ENCODE results near the gene PLXND1.
"Not testable (repeated sequence)": the region's sequence is repeated elsewhere in the genome, so short reads cannot be mapped to it uniquely, and the experiment has no call there.

DNA sequence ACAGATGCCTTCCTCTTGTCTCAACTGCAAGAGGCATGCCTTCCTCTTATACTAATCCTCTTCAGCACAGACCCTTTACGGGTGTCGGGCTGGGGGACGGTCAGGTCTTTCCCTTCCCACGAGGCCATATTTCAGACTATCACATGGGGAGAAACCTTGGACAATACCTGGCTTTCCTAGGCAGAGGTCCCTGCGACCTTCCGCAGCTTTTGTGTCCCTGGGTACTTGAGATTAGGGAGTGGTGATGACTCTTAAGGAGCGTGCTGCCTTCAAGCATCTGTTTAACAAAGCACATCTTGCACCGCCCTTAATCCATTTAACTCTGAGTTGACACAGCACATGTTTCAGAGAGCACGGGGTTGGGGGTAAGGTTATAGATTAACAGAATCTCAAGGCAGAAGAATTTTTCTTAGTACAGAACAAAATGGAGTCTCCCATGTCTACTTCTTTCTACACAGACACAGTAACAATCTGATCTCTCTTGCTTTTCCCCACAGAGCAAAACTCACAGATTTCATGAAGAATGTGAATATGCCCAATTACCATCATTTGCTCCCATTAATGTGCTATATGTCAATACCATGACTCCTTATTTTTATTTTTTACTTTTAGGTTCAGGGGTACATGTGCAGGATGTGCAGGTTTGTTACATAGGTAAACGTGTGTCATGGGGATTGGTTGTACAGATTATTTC is 35.2 kb upstream of the PLXND1 start:
- not testable (repeated sequence) for TF ChIP-seq EZH2phosphoT487 (IDR thresholded peaks at IDR 0.05; ENCODE audit: low read depth)
- TF ChIP-seq, protein P1, sequence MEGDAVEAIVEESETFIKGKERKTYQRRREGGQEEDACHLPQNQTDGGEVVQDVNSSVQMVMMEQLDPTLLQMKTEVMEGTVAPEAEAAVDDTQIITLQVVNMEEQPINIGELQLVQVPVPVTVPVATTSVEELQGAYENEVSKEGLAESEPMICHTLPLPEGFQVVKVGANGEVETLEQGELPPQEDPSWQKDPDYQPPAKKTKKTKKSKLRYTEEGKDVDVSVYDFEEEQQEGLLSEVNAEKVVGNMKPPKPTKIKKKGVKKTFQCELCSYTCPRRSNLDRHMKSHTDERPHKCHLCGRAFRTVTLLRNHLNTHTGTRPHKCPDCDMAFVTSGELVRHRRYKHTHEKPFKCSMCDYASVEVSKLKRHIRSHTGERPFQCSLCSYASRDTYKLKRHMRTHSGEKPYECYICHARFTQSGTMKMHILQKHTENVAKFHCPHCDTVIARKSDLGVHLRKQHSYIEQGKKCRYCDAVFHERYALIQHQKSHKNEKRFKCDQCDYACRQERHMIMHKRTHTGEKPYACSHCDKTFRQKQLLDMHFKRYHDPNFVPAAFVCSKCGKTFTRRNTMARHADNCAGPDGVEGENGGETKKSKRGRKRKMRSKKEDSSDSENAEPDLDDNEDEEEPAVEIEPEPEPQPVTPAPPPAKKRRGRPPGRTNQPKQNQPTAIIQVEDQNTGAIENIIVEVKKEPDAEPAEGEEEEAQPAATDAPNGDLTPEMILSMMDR (IDR thresholded peaks at IDR 0.05; ENCODE audit: low read depth, low read length) = not testable (repeated sequence)
